Myometrial cell (primary cell): ENCODE results near the gene PPP6R1. TPM values are rescaled to one million over a fixed set of nuclear protein-coding genes. Genes with fewer than 3 reads are reported as not detected.

Source experiments
- total RNA-seq: library from RNA; depleted of rRNA; stranded (reverse); fragments of >200 nt; gene quantifications from 2 replicates; pipeline ENCODE4 v1.2.3, GENCODE V29; 2015

The PPP6R1 gene, protein sequence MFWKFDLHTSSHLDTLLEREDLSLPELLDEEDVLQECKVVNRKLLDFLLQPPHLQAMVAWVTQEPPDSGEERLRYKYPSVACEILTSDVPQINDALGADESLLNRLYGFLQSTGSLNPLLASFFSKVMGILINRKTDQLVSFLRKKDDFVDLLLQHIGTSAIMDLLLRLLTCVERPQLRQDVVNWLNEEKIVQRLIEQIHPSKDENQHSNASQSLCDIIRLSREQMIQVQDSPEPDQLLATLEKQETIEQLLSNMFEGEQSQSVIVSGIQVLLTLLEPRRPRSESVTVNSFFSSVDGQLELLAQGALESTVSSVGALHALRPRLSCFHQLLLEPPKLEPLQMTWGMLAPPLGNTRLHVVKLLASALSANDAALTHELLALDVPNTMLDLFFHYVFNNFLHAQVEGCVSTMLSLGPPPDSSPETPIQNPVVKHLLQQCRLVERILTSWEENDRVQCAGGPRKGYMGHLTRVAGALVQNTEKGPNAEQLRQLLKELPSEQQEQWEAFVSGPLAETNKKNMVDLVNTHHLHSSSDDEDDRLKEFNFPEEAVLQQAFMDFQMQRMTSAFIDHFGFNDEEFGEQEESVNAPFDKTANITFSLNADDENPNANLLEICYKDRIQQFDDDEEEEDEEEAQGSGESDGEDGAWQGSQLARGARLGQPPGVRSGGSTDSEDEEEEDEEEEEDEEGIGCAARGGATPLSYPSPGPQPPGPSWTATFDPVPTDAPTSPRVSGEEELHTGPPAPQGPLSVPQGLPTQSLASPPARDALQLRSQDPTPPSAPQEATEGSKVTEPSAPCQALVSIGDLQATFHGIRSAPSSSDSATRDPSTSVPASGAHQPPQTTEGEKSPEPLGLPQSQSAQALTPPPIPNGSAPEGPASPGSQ
- 31.7 and 45.6 TPM in 2 replicates for total RNA-seq

GRCh38 chr19:55258828-55259539 is at the start of gene PPP6R1:
Gene PPP6R1 (minus strand): TSS chr19:55259017. CDS start chr19:55247103, 11,914 bp downstream.

GRCh38 chr19:55283548-55284377 is 24.9 kb upstream of the PPP6R1 start, which contains the start of gene BRSK1:
Gene BRSK1 (plus strand): TSS chr19:55283997. CDS start chr19:55284443, 446 bp downstream.

DNA sequence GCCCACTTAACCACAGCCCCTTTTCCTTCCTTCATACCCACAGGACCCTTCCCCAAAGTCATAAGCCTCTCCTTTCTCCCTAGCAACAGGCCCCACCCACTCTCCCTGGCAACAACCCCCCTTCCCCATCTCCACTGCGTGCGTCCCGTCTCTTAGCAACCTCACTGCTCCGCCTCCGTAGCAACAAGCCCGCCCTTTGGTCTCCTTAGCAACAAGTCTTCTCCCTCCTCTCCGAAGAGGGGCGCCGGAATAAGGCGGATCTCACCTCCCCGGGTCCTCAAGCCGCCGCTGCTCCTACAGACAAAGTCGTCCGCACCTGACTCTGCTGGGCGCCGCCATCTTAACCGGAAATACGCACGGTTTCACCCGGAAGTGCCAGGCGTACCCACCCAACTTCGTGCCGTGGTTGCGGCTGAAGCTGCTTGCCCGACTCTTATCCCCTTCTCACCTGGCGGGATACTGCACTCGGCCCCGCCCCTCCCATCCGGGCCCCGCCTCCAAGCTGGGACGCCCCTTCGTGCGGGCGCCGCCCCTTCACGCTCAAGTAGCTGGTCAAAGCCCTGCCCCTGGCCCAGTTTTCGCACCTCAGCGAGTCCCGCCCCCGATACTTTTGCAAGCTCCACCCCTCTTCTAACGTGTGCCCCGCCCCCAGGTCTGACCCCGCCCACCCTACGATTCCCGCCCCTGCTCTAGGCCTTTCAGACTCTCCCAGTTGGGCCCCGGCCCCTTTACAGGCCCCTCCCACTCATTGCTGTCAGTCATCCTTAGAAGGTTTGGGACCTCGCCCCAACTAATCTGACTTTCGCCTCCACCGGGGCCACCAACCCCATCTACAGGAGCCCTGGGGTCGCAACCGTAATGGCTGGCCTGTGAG is 21.2 kb upstream of the PPP6R1 start, which contains the start of gene HSPBP1:
TSS of gene HSPBP1 (minus strand) at position 341 of the 874 bp plus-strand sequence. CDS start 502 bp downstream, outside the sequence.

DNA sequence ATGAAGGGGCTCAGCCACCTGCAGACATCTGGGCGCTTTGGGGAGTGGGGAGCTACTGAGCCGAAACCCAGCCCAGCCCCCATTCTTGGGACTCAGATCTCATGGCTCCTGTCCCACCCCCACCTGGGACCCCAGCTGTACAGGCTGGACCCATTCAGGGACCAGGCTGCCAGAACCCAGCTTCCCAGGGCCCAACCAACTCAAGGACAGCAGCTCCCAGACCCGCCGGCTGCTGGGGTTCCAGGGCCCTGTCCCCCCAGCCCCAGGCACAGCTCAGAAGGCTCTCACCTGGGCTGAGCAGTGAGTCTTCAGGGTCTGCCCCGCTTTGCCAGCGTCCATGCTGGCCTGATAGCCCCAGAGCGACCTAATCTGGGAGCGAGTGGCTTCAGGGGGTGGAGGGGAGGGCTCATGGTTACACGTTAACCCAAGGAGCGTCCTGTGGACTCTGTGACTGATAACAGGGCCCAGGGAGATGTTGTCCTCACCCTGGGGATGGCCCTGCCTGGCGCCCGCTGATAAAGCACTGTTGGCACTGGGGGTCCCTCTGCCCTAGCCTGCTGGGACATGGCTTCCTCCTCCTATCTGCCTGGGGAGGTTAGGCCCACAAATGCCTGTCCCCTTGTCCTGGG is 30.3 kb downstream of the PPP6R1 start, which contains the start of gene TMEM86B:
TSS of gene TMEM86B (minus strand) at position 361 of the 629 bp plus-strand sequence. CDS start at position 339, 22 bp downstream.

GRCh38 chr19:55208880-55209692 is 49.7 kb downstream of the PPP6R1 start, which contains the start of gene PTPRH:
Gene PTPRH (minus strand): TSS chr19:55209501. CDS start chr19:55209433, 68 bp downstream.

Other genes starting within 250 kb of the PPP6R1 start
- not detected in 2 replicates for gene GP6, start 220.8 kb downstream of the PPP6R1 start, total RNA-seq
- 11.0 and 13.8 TPM in 2 replicates for gene RDH13, start 195.9 kb downstream of the PPP6R1 start, total RNA-seq
- gene EPS8L1, start 183.1 kb downstream of the PPP6R1 start, total RNA-seq, result 1.2 and 12.1 TPM in 2 replicates
- gene PPP1R12C, start 141.4 kb downstream of the PPP6R1 start, total RNA-seq, result 51.2 and 74.1 TPM in 2 replicates
- 6.2 and 6.3 TPM in 2 replicates for gene TNNT1, start 109.8 kb downstream of the PPP6R1 start, total RNA-seq
- gene TNNI3, start 101.3 kb downstream of the PPP6R1 start, total RNA-seq, result not detected in 2 replicates
- gene DNAAF3, start 92.4 kb downstream of the PPP6R1 start, total RNA-seq, result 0.71 TPM in 1 of 2 replicates, not detected in the other
- gene SYT5, start 78.7 kb downstream of the PPP6R1 start, total RNA-seq, result 0.29 TPM in 1 of 2 replicates, not detected in the other
- gene PTPRH, start 49.5 kb downstream of the PPP6R1 start, total RNA-seq, result 6.9 and 14.5 TPM in 2 replicates
- 0.86 and 1.8 TPM in 2 replicates for gene TMEM86B, start 30.3 kb downstream of the PPP6R1 start, total RNA-seq
- 70.7 and 106 TPM in 2 replicates for gene HSPBP1, start 21.1 kb upstream of the PPP6R1 start, total RNA-seq
- 4.3 and 9.0 TPM in 2 replicates for gene BRSK1, start 25.0 kb upstream of the PPP6R1 start, total RNA-seq
- not detected in 2 replicates for gene TMEM150B, start 66.3 kb upstream of the PPP6R1 start, total RNA-seq
- 6.9 and 11.0 TPM in 2 replicates for gene KMT5C, start 80.9 kb upstream of the PPP6R1 start, total RNA-seq
- under 0.01 TPM in 1 of 2 replicates, not detected in the other for gene COX6B2, start 95.7 kb upstream of the PPP6R1 start, total RNA-seq
- not detected in 2 replicates for gene GARIN5B, start 104.2 kb upstream of the PPP6R1 start, total RNA-seq
- gene IL11, start 111.4 kb upstream of the PPP6R1 start, total RNA-seq, result 1.8 and 4.3 TPM in 2 replicates
- gene TMEM190, start 117.8 kb upstream of the PPP6R1 start, total RNA-seq, result not detected in 2 replicates
- not detected in 2 replicates for gene TMEM238, start 125.3 kb upstream of the PPP6R1 start, total RNA-seq
- gene RPL28, start 126.9 kb upstream of the PPP6R1 start, total RNA-seq, result 437 and 447 TPM in 2 replicates
- gene UBE2S, start 148.8 kb upstream of the PPP6R1 start, total RNA-seq, result 121 and 166 TPM in 2 replicates
- gene SHISA7, start 184.3 kb upstream of the PPP6R1 start, total RNA-seq, result not detected in 2 replicates
- 120 and 181 TPM in 2 replicates for gene ISOC2, start 202.6 kb upstream of the PPP6R1 start, total RNA-seq
- gene C19orf85, start 205.7 kb upstream of the PPP6R1 start, total RNA-seq, result 0.29 TPM in 1 of 2 replicates, not detected in the other
- gene ZNF628, start 217.6 kb upstream of the PPP6R1 start, total RNA-seq, result 2.5 and 2.6 TPM in 2 replicates
- 37.4 and 39.8 TPM in 2 replicates for gene NAT14, start 226.2 kb upstream of the PPP6R1 start, total RNA-seq
- gene SSC5D, start 229.4 kb upstream of the PPP6R1 start, total RNA-seq, result 2.3 and 6.7 TPM in 2 replicates